HG02840 (cell line): ENCODE measurements around the gene FADS1.

ENCODE experiments used
- ATAC-seq: cut with Tn5 transposase; IDR thresholded peaks from one replicate; pipeline ENCODE4 v1.9.1; 2021; ENCODE audit warnings: mild to moderate bottlenecking, moderate library complexity, moderate number of reproducible peaks; ENCODE audit not compliant: unreplicated experiment, low FRiP score

Gene FADS1

DNA sequence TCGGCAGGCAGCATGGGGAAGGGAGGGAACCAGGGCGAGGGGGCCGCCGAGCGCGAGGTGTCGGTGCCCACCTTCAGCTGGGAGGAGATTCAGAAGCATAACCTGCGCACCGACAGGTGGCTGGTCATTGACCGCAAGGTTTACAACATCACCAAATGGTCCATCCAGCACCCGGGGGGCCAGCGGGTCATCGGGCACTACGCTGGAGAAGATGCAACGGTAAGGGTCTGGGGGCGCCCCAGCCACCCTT, 11.5 kb upstream of the FADS1 start:
- peak; percentile 8 for ATAC-seq

- ATAC-seq, result peak; percentile 60
Measured at GRCh38 chr11:61827571-61828378, 11.0 kb upstream of the FADS1 start, which contains the start of gene FADS2. FADS2 (plus strand) TSS chr11:61828300; CDS start chr11:61828391, 91 bp downstream.

DNA sequence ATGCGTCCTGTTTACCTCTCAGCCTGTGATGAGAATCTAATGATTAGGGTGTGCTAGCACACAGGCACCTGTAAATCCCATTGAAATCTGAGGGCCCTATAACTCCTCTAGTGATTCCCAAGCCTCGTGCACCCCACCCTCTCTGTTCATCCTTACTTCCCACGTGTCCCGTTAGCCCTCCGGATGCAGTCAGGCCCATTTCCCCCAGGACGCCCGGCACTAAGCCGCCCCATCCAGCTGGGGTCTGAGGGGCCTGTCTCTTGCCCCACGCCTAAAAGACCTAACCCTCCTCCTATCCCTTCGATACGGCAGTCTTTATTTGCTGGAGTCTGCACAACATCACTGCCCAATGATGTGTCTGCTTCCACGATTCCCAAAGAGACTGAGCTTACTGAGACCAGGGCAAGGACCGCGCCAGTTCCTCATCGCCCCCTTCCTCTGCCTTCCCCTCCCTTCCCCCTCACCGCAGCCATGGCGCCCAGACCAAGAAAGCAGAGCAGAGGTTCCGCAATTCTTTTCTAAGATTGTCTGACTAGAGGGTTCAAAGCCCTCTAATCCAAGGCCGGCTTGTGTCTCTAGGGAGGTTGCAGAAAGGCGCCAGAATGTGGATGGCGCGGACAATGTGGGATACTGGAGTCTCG, 10.2 kb upstream of the FADS1 start:
- no peak for ATAC-seq

GRCh38 chr11:61820174-61820573, 3.4 kb upstream of the FADS1 start:
- no peak for ATAC-seq

DNA sequence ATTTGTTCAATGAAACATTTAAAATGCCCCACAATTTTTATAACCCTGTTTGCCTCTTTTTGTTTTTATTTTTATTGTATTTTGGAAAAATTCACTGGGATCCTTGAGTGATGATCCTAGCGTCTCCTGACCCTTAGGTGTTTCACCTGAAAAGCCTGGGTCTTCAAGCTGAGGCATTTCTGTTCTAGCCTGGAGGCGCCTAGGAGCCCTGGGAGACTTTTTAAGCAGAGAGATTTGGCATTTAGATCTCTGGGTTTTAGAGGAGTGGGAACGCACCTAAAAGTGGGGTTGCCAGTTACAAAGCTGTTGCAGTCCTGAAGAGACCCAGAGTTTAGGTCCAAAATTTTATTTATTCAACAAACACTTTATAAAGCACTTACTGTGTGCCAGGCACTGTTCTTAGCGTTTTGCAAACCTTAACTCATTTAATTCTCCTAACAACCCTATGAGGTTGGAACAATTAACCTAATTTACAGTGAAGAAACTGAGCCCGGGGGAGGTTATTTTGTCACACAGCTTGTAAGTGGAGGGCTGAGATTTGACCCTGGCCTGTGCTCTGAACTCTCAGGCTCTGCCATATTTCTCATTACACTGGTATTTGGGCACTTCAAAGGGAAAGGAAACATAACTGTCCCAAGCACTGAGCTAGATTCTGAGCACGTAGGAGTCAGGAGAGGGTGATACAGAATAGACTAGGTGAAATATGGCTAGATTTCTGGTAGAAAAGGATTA, 834 bp upstream of the FADS1 start:
- no peak for ATAC-seq

DNA sequence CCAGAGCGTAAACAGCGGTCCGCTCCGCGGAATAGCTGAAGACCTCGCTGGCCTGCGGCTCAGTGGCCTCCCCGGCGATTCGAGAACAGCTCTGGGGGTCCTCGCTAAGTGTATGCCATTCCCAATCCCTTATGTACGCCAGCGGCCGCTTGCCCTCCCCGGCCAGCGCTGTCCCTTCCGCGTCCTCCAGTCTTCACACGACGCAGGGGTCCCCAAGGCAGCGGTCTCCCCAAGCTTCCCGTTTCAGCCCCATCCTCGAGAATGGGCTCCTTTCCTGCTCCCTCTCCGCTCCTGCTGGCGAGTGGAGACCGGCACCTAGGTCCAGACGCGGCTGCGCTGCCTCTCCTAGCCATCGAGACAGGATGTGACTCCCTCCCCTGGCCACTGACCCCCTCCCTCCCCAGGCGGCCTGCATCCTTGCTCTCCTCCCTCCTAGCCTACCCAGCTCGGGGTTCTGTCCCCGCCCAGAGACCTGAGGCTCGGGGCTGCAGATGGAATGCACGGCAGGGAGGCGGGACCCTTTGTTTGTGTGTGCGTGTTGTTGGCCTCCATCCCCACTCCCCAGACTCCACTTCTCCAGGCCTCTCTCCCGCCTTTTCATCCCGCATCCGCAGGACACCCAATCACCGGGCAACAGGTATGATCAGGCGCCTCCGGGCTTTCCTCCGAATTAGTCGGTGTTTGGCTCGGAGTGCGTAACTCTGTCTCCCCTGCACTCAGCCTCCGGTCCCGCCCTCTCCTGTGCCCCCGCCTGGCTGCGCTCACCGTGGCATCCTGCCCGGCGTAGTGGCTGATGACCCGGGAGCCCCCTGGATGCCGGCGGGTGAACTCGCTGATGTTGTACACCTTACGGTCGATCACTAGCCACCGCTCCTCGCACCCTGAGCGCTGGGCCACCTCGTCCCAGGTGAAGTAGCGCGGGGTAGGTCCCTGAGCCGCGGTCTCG, 740 bp downstream of the FADS1 start:
- peak; percentile 26 for ATAC-seq

DNA sequence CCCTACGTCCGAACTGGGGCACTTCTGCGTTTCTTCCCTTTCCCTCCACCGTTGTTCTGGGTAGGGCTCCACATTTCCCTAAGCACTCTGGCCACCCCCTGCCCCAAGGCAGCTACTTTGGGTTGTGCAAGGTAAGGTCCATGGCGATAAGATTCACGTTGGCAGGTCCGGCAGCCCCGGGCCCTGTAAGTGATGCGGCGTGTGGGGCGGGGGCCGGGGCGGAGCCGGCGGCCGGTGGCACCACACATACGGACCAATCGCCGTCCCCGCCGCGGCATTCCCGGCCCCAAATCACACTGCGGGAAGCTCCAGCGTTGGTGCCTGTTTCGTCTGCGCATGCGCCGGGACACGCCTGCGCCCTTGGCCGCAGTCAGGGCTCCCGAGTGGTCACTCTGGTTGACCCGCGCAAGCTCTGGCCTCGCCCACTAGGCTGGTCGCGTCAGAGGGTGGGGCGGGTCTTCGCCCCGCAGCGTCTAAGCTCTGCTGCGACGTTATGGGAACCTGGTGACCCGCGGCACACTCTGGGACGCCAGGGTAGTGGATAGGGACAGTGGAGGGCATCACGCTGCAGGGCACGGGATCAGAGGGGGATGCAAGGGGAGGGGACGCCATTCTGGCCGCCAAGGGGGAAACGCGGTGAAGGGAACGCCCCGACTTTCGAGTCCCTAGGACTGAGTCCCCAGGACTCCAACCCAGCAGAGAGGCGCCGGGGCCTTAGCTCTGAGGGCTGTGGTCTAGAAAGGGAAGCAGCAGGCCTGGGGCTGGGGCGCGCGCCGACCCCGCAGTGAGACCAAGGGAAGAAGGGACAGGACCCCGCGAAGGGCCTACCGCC, 1.6 kb downstream of the FADS1 start:
- ATAC-seq, result no peak

GRCh38 chr11:61814247-61814957, 2.4 kb downstream of the FADS1 start:
- ATAC-seq, result no peak

- ATAC-seq, result no peak
Measured at GRCh38 chr11:61812736-61813411, 3.9 kb downstream of the FADS1 start.

DNA sequence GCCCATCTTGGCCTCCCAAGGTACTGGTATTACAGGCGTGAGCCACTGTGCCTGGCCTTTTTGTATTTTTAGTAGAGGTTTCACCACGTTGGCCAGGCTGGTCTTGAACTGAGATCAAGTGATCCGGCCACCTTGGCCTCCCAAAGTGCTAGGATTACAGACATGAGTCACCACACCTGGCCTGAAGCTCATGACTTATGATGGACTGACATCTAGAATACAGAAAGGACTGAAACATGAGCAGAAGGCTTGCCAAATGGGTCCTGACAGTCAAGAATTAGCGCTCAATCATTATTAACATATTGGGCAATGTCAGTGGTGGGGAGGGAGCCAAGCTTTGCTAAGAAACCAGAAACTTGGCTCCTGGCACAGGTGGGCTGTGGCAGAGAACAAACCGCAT, 5.0 kb downstream of the FADS1 start:
- no peak for ATAC-seq

DNA sequence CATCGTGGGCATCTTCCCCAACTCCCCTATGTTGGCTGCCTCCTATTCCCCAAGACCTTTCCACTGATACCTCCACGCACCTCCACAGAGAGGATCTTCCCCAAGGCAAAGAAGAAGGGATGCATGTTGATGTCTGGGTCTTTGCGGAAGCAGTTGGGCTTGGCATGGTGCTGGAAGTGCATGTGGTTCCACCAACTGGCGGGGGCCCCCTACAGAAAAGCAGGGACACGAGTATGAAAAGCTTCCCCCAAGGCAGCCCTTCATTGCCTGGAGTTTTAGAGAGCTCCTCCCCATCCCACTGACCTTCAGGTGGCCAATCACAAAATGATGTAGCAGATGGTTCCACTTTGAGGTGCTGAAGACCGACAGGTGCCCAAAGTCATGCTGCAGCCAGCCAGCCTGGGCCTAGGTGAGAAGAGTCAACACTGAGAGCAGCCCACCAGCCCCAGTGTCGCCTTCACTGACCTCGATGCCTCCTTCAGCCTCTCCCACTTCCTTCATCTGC, 6.1 kb downstream of the FADS1 start:
- ATAC-seq, result no peak

- no peak for ATAC-seq
Measured at GRCh38 chr11:61806785-61807184, 10.0 kb downstream of the FADS1 start.

GRCh38 chr11:61805146-61805545, 11.7 kb downstream of the FADS1 start:
- ATAC-seq, result no peak

GRCh38 chr11:61803889-61804647, 12.7 kb downstream of the FADS1 start:
- no peak for ATAC-seq

GRCh38 chr11:61802605-61803004, 14.2 kb downstream of the FADS1 start:
- ATAC-seq, result no peak

- ATAC-seq, result no peak
Measured at GRCh38 chr11:61800331-61801281, 16.2 kb downstream of the FADS1 start.
